Gastroesophageal sphincter (tissue), 3 donors: ENCODE measurements around the gene KRT6B.

ENCODE experiments used
- CTCF ChIP-seq, 4 experiments: fragments of 200-600 bp in 2 of 4; fragments of 450-650 bp in 2 of 4; sonication (generic) in 1 of 4; IDR thresholded peaks; one replicate each; pipeline ENCODE4 v1.5.1; 2017 to 2019; ENCODE audit warnings: antibody characterized with exemption in 4 of 4, mild to moderate bottlenecking in 2 of 4, moderate library complexity in 2 of 4
- POLR2AphosphoS5 ChIP-seq: sonication (generic); formaldehyde crosslinking; IDR thresholded peaks from one replicate; pipeline ENCODE4 v1.6.1; 2017; ENCODE audit warnings: antibody characterized with exemption

- TF ChIP-seq CTCF (IDR thresholded peaks at IDR 0.05): no peak
- no peak for TF ChIP-seq POLR2AphosphoS5
Measured at GRCh38 chr12:52417740-52418139, 34.2 kb downstream of the KRT6B start.
